K562 treated with DMSO at 1 percent for 4 hours (cell line): Measurements from ENCODE around the gene ZNF749. TPM values are rescaled to one million over a fixed set of nuclear protein-coding genes. Genes with fewer than 3 reads are reported as not detected.

ENCODE experiments used
- total RNA-seq: library from RNA; unstranded; fragments of 300-600 nt; gene quantifications from 2 replicates; pipeline ENCODE4 v1.2.3, GENCODE V29; 2022; ENCODE audit not compliant: insufficient read depth

ZNF749 gene
- 4.7 and 5.6 TPM in 2 replicates for total RNA-seq

DNA sequence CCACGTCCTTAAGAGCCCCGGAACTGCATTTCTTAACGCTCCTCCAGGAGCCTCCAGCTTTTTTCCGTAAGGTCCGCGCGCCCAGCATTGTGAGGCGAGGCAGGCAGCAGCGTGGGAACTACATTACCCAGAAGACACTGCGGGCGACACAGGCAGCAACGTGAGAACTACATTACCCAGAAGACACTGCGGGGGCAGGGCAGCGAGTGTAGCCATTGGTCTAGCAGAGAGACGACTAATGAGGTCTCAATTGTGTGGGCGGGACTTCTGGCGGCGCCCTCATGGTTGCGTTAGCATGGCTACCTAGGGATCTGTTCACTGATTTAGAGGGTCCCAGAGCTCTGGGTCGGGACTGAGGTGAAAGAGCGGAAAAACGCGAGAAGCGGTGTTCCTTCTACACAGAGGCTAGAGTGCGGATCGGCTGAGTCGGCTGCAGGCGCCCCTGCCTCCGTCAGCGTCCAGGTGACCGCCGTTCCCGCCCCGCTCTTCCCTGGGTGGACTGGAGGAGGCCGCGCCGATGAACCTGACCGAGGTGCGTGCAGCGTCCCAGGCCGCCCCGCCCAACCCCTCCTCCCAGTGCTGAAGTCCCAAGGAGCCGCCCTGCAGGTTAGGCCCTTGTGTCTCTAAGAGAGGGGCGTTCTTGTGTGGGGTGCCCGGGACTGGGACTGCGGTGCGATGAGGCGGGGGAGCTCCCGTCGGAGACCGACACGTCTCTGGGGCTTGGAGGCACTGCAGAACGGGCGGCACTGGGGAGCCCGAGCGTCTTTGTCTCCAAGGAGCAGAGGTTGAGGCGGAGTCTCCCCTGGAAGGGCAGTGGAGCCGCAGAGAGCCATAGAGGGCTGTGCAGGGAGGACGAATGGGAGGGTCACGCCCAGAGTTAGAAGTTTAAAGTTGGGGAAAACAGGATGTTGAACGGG, at the start of gene ZNF749:
Gene ZNF749, plus strand, starts transcription at position 264 of the 917 bp plus-strand sequence. Its CDS starts 254 bp downstream, at position 518.

GRCh38 chr19:57389730-57390598, 45.2 kb upstream of the ZNF749 start, which contains the start of gene ZNF548:
TSS of gene ZNF548 (plus strand) at chr19:57389854. CDS start at chr19:57390100, 246 bp downstream.

DNA sequence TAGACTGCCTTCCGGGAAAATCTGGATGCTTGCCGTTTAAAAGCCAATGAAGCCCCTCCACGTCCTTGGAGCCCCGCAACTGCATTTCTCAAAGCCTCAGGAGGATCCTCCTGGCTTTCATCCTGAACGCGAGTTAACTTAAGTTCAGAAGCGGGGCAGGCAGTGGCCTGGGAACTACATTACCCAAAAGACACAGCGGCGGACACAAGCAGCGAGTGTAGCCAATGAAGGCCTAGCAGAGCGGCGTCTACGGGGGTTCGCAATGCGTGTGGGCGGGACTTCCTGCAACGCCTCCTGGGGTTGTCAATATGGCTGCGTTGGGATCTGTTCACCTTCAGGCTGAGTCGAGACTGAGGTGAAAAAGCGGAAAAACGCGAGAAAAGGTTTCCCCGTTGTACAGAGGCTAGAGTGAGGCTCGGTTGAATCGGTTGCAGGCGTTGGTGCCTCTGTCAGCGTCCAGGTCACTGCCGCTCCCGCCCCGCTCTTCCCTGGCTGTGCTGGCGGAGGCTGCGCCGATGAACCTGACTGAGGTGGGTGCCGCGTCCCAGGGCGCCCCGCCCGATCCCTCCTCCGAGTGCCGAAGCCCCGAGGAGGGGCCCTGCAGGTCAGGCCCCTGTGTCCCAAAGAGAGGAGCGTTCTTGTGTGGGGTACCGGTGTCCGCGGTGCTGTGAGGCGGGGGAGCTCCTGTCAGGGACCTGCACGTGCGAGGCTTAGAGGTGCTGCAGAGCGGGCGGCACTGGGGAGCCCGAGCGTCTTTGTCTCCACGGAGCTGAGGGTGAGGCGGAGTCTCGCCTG, 24.1 kb upstream of the ZNF749 start, which contains the start of gene ZNF17:
Gene ZNF17, plus strand, starts transcription at position 285 of the 795 bp plus-strand sequence. CDS start 2,455 bp downstream, outside the sequence.

DNA sequence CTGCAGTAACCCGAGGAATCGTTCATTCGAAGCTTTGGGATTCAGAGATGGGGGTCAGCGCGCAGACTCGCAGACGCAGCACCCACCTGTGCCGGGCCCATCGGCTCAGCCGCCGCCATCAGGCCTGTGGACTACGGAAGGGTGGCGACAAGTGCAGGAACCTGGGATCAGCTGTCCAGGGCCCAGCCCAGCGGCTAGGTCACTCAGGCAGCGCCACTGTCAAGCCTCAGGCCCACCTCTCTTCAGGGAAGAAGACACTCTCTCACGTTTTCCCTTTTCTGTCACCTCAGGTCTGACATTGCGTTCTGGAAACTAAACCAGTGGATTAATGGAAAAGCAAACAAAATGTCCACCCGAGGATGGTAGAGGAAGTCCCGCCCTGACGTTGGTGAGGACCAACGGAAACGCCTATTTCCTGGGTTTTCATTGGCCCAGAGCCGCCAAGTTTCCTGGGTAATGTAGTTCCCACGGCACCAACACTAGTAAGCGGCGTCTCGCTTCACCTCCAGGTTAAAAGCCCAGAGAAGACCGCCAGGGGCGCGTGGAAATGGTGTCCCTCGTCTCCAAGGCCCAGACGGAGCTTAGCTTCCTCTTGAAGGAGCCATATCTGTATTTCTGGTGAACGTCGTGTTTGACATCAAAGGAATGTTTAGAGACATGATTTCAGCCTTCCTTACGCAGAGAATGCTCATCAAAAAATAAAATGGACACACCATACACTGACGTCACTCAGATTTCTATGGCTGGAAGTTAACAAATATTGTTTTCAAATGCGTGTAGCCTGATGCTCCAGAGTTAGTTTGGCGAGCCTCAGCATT, 42.3 kb downstream of the ZNF749 start, which contains the start of gene ZNF772:
Gene ZNF772, minus strand, starts transcription at position 376 of the 818 bp plus-strand sequence. Its CDS starts 257 bp downstream, at position 119.

GRCh38 chr19:57487477-57488298, 52.6 kb downstream of the ZNF749 start, which contains the start of gene ZNF419:
TSS of gene ZNF419 (plus strand) at chr19:57487750. CDS start at chr19:57487951, 201 bp downstream.

Other genes starting within 250 kb of the ZNF749 start
- 4.4 and 8.8 TPM in 2 replicates for gene ZNF264, start 243.8 kb upstream of the ZNF749 start, total RNA-seq
- gene AURKC, start 204.3 kb upstream of the ZNF749 start, total RNA-seq, result 8.3 and 10.2 TPM in 2 replicates
- gene ZNF805, start 194.7 kb upstream of the ZNF749 start, total RNA-seq, result 1.7 and 2.0 TPM in 2 replicates
- 0.97 and 1.3 TPM in 2 replicates for gene ZNF460, start 154.8 kb upstream of the ZNF749 start, total RNA-seq
- gene ZNF543, start 114.9 kb upstream of the ZNF749 start, total RNA-seq, result 0.71 TPM in 1 of 2 replicates, not detected in the other
- gene ZNF304, start 84.1 kb upstream of the ZNF749 start, total RNA-seq, result 3.1 and 4.0 TPM in 2 replicates
- gene TRAPPC2B, start 71.8 kb upstream of the ZNF749 start, total RNA-seq, result 5.5 and 7.3 TPM in 2 replicates
- gene ZNF547, start 71.8 kb upstream of the ZNF749 start, total RNA-seq, result 0.42 and 1.0 TPM in 2 replicates
- gene ZNF548, start 45.5 kb upstream of the ZNF749 start, total RNA-seq, result 3.1 and 6.6 TPM in 2 replicates
- 0.82 and 1.4 TPM in 2 replicates for gene ZNF17, start 24.2 kb upstream of the ZNF749 start, total RNA-seq
- not detected in 2 replicates for gene VN1R1, start 21.8 kb downstream of the ZNF749 start, total RNA-seq
- 0.24 and 0.67 TPM in 2 replicates for gene ZNF772, start 42.2 kb downstream of the ZNF749 start, total RNA-seq
- gene ZNF419, start 52.4 kb downstream of the ZNF749 start, total RNA-seq, result 1.6 and 3.4 TPM in 2 replicates
- gene ZNF773, start 64.6 kb downstream of the ZNF749 start, total RNA-seq, result 0.31 and 5.2 TPM in 2 replicates
- 0.29 TPM in 1 of 2 replicates, not detected in the other for gene ZNF549, start 92.0 kb downstream of the ZNF749 start, total RNA-seq
- 2.7 and 6.8 TPM in 2 replicates for gene ZNF550, start 124.5 kb downstream of the ZNF749 start, total RNA-seq
- gene ZNF416, start 143.6 kb downstream of the ZNF749 start, total RNA-seq, result 1.1 TPM in 2 replicates
- gene ZIK1, start 148.8 kb downstream of the ZNF749 start, total RNA-seq, result 1.0 TPM in 1 of 2 replicates, not detected in the other
- gene ZNF530, start 164.6 kb downstream of the ZNF749 start, total RNA-seq, result 1.8 and 7.1 TPM in 2 replicates
- gene ZNF134, start 178.9 kb downstream of the ZNF749 start, total RNA-seq, result 5.9 and 9.4 TPM in 2 replicates
- 3.6 and 9.4 TPM in 2 replicates for gene ZNF211, start 197.8 kb downstream of the ZNF749 start, total RNA-seq
- gene ZSCAN4, start 233.6 kb downstream of the ZNF749 start, total RNA-seq, result not detected in 2 replicates
- 1.8 and 2.2 TPM in 2 replicates for gene ZNF551, start 246.7 kb downstream of the ZNF749 start, total RNA-seq